SK-N-MC (cell line): ENCODE data around the gene DLD.

ENCODE experiments used
- EZH2 ChIP-seq: fragments of 200-600 bp; sonication (generic); IDR thresholded peaks from one replicate; pipeline ENCODE4 v1.6.1; 2017; ENCODE audit warnings: antibody characterized with exemption
- FOXP2 ChIP-seq: optimal IDR thresholded peaks from 2 replicates; pipeline ENCODE3; 2011; ENCODE audit warnings: mild to moderate bottlenecking, moderate library complexity; ENCODE audit not compliant: insufficient read depth; ENCODE audit errors: extremely low read length, control extremely low read depth
- POLR2AphosphoS5 ChIP-seq: IDR thresholded peaks from 2 replicates; pipeline ENCODE4 v1.6.1; 2012; ENCODE audit warnings: mild to moderate bottlenecking, low read depth, low read length, borderline replicate concordance

GRCh38 chr7:107877731-107878382, 13.1 kb upstream of the DLD start:
- TF ChIP-seq POLR2AphosphoS5 (no peak), EZH2 (no peak), FOXP2 (no peak)
